GM13977 (cell line): ENCODE data around the gene VEGFA.

Source experiments
- DNase-seq: peaks from one replicate; pipeline ENCODE4 v3.0.0; 2012; ENCODE audit warnings: low spot score
- in situ Hi-C: fragments of 300-500 bp; cut with MboI; formaldehyde crosslinking; loops from one replicate; pipeline ENCODE4 v1.12.0; 2022; ENCODE audit warnings: low sequenced_read_pairs, low pct_unique_long_range_greater_than_20kb, mixed read lengths, inconsistent platforms; ENCODE audit not compliant: unreplicated experiment
- TF ChIP-seq, protein P1 (sequence below): IDR thresholded peaks from 2 replicates; pipeline ENCODE4 v1.5.1; 2012; ENCODE audit warnings: mild to moderate bottlenecking, control low read depth; ENCODE audit not compliant: insufficient read depth; ENCODE audit errors: extremely low read depth, missing control alignments

VEGFA gene

DNA sequence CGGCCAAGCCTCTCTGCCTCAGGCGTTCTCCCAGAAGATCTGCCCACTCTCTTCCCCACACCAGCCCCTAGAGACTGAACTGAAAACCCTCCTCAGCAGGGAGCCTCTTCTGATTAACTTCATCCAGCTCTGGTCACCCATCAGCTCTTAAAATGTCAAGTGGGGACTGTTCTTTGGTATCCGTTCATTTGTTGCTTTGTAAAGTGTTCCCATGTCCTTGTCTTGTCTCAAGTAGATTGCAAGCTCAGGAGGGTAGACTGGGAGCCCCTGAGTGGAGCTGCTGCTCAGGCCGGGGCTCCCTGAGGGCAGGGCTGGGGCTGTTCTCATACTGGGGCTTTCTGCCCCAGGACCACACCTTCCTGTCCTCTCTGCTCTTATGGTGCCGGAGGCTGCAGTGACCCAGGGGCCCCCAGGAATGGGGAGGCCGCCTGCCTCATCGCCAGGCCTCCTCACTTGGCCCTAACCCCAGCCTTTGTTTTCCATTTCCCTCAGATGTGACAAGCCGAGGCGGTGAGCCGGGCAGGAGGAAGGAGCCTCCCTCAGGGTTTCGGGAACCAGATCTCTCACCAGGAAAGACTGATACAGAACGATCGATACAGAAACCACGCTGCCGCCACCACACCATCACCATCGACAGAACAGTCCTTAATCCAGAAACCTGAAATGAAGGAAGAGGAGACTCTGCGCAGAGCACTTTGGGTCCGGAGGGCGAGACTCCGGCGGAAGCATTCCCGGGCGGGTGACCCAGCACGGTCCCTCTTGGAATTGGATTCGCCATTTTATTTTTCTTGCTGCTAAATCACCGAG is 14.2 kb downstream of the VEGFA start:
- TF ChIP-seq, protein P1, sequence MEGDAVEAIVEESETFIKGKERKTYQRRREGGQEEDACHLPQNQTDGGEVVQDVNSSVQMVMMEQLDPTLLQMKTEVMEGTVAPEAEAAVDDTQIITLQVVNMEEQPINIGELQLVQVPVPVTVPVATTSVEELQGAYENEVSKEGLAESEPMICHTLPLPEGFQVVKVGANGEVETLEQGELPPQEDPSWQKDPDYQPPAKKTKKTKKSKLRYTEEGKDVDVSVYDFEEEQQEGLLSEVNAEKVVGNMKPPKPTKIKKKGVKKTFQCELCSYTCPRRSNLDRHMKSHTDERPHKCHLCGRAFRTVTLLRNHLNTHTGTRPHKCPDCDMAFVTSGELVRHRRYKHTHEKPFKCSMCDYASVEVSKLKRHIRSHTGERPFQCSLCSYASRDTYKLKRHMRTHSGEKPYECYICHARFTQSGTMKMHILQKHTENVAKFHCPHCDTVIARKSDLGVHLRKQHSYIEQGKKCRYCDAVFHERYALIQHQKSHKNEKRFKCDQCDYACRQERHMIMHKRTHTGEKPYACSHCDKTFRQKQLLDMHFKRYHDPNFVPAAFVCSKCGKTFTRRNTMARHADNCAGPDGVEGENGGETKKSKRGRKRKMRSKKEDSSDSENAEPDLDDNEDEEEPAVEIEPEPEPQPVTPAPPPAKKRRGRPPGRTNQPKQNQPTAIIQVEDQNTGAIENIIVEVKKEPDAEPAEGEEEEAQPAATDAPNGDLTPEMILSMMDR, result no peak
- no peak for DNase-seq
- in situ Hi-C loops, result no loop called here

GRCh38 chr6:43785220-43785752 is 15.3 kb downstream of the VEGFA start:
- in situ Hi-C loops, result no loop called here
- TF ChIP-seq, protein P1, result no peak
- DNase-seq, result no peak

GRCh38 chr6:43785904-43786303 is 15.9 kb downstream of the VEGFA start:
- TF ChIP-seq, protein P1, result no peak
- DNase-seq, result no peak
- in situ Hi-C loops, result no loop called here

- in situ Hi-C loops, result no loop called here
Observed at GRCh38 chr6:43786664-43787329, 16.8 kb downstream of the VEGFA start.

DNA sequence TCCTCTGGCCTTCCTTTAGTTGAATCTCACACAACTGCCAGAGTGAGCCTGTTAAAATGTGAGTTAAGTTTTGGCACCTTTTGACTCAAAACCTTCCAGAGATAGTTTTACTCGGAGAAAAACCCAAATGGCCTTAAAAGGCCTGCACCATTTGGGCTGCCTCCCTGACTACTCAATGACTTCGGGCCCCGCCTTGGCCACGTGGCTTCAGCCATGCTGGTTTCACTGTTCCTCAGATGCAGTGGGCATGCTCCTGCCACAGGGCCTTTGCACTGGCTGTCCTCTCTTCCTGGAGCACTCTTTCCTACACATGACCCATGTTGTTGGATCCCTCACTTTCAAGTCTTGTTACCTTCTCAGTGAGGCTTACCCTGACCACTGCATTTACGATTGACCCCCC is 18.3 kb downstream of the VEGFA start:
- TF ChIP-seq, protein P1, result no peak
- in situ Hi-C loops, result no loop called here
- no peak for DNase-seq

More at GRCh38 chr6:43786664-43787329, 16.8 kb downstream of the VEGFA start:
- TF ChIP-seq, protein P1, result no peak
- no peak for DNase-seq

DNA sequence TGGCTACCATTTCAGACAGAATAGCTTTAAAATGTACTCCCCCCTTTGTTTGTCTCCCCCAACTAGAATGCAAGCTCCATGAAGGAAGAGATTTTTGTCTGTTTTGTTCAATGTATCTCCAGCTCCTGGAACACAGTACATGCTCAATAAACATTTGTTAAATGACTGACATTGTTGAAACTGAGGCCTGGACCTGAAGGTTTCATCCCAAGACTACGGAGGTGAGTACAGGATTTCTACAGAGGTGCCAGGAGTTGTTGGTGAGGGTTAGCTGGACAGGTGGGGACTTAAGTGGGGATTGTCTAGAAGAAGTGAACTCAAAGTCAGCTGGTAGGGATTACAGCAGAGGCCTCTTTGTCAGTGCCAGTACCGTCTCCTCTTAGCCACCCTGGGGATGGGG is 19.4 kb downstream of the VEGFA start:
- TF ChIP-seq, protein P1, result no peak
- in situ Hi-C loops, result no loop called here
- DNase-seq, result no peak
